Motor neuron (in vitro differentiated cells): ENCODE data around the gene RBM6. TPM values are rescaled to one million over a fixed set of nuclear protein-coding genes. Genes with fewer than 3 reads are reported as not detected.

Experiments used
- ATAC-seq, 8 experiments: fragments of 200-7000 bp; cut with Tn5 transposase; replicated peaks in 6 of 8; 2 replicates each; pipeline ENCODE4 v1.8.0; 2021; ENCODE audit warnings: mild to moderate bottlenecking in 8 of 8, moderate library complexity in 8 of 8
- H3K27ac ChIP-seq, 2 donors: fragments of 250-450 bp; sonication (Bioruptor Pico); 2 replicates each; pipeline ENCODE4 v1.9.0; 2021; ENCODE audit warnings: antibody characterized with exemption in 2 of 2, mild to moderate bottlenecking in 2 of 2, moderate library complexity in 1 of 2
- H3K4me1 ChIP-seq, 2 donors: fragments of 250-450 bp; sonication (Bioruptor Pico); replicated peaks in 1 of 2; 2 replicates each; pipeline ENCODE4 v1.6.1; 2021; ENCODE audit warnings: antibody characterized with exemption in 2 of 2, mild to moderate bottlenecking in 2 of 2, moderate library complexity in 1 of 2
- H3K4me3 ChIP-seq, 5 donors: fragments of 250-450 bp; sonication (Bioruptor Pico); 2 replicates each; pipeline ENCODE4 v1.9.0; 2021; ENCODE audit warnings: antibody characterized with exemption in 5 of 5, mild to moderate bottlenecking in 5 of 5, moderate library complexity in 4 of 5
- WGBS, 10 experiments: fragments of 450-650 bp; shearing (Covaris generic); methylation state at CpG; one replicate each; pipeline ENCODE4 v1.0.0; 2022; 5-methylcytosine and 5-hydroxymethylcytosine counted together
- in situ Hi-C, 9 experiments: fragments of 400-800 bp; cut with MboI; loops; one replicate each; pipeline ENCODE4 v1.15.0; 2021; ENCODE audit warnings: low sequenced_read_pairs in 9 of 9, low pct_unique_long_range_greater_than_20kb in 2 of 9; ENCODE audit not compliant: unreplicated experiment in 9 of 9
- total RNA-seq, 8 experiments: library from RNA; unstranded; fragments of 300-600 nt; gene quantifications; 2 replicates each; pipeline versions ENCODE4 v1.2.3 to v1.2.4, GENCODE V29; 2022

The RBM6 gene
- total RNA-seq, 8 experiments from 2014 or later: 52.4 to 193 (median 65.5) TPM

GRCh38 chr3:50120364-50121071 is 180.6 kb downstream of the RBM6 start:
- ATAC-seq: no peak
- H3K27ac ChIP-seq: no peak overlapping the region
- WGBS, 10 experiments: 77 to 100% (median 100%) methylated on average over 1 to 4 of the region's 10 CpGs; no CpG with 5 or more reads in 4 of the 10 experiments
- in situ Hi-C loops: loop anchor here in 1 of 9 experiments (5.0 kb wide), 1 partner anchor 67 kb away; no protein-coding TSS in a partner anchor
- H3K4me1 ChIP-seq: peaks cover 10 to 29% of the 10 kb centered on the region in 2 donors
- H3K4me3 ChIP-seq: no peak overlapping the region

- Histone ChIP-seq H3K27ac (no peak overlapping the region), H3K4me1 (peaks cover 18 to 37% of the 10 kb centered on the region in 2 donors), H3K4me3 (no peak overlapping the region)
- in situ Hi-C loops: loop anchor here in 1 of 9 experiments (5.0 kb wide), 1 partner anchor 66 kb away; no protein-coding TSS in a partner anchor
- 0 to 100% (median 60%) methylated on average over 1 to 3 of the region's 13 CpGs; no CpG with 5 or more reads in 3 of the 10 experiments for WGBS, 10 experiments
- peak; percentile 59 to 75 (median 69) for ATAC-seq
Measured at GRCh38 chr3:50121072-50122032, 181.4 kb downstream of the RBM6 start.

GRCh38 chr3:50122071-50122470 is 182.1 kb downstream of the RBM6 start:
- H3K27ac ChIP-seq: no peak overlapping the region
- ATAC-seq: peak in 2 of 8 experiments; percentile 12 to 15
- in situ Hi-C loops: loop anchor here in 1 of 9 experiments (5.0 kb wide), 1 partner anchor 65 kb away; no protein-coding TSS in a partner anchor
- 20 to 100% methylated on average over 1 to 2 of the region's 2 CpGs; no CpG with 5 or more reads in 8 of the 10 experiments for WGBS, 10 experiments
- peaks cover 25 to 45% of the 10 kb centered on the region in 2 donors for H3K4me1 ChIP-seq
- no peak overlapping the region for H3K4me3 ChIP-seq

- in situ Hi-C loops: loop anchor here in 1 of 9 experiments (5.0 kb wide), 1 partner anchor 64 kb away; no protein-coding TSS in a partner anchor
- 20 to 100% (median 90%) methylated on average over 1 to 5 of the region's 14 CpGs; no CpG with 5 or more reads in 5 of the 10 experiments for WGBS, 10 experiments
- Histone ChIP-seq H3K27ac (no peak overlapping the region), H3K4me1 (peaks cover 27 to 45% of the 10 kb centered on the region in 2 donors), H3K4me3 (no peak overlapping the region)
- peak in 4 of 8 experiments; percentile 3 to 14 (median 8) for ATAC-seq
Measured at GRCh38 chr3:50122661-50123391, 182.9 kb downstream of the RBM6 start.

- H3K27ac ChIP-seq: no peak overlapping the region
- ATAC-seq: peak in 1 of 8 experiments; percentile 1
- H3K4me3 ChIP-seq: no peak overlapping the region
- WGBS, 10 experiments: no CpG with 5 or more reads among the region's 4 CpGs
- peaks cover 27 to 45% of the 10 kb centered on the region in 2 donors for H3K4me1 ChIP-seq
- in situ Hi-C loops: loop anchor here in 1 of 9 experiments (5.0 kb wide), 1 partner anchor 64 kb away; no protein-coding TSS in a partner anchor
Measured at GRCh38 chr3:50123394-50124051, 183.6 kb downstream of the RBM6 start.

GRCh38 chr3:50124052-50124799 is 184.3 kb downstream of the RBM6 start:
- peak; percentile 2 to 36 (median 26) for ATAC-seq
- Histone ChIP-seq H3K4me3 (no peak overlapping the region), H3K27ac (no peak overlapping the region), H3K4me1 (peaks cover 27 to 45% of the 10 kb centered on the region in 2 donors)
- in situ Hi-C loops: loop anchor here in 1 of 9 experiments (5.0 kb wide), 1 partner anchor 63 kb away; no protein-coding TSS in a partner anchor
- WGBS, 10 experiments: 40% methylated on average over 1 of the region's 15 CpGs; no CpG with 5 or more reads in 9 of the 10 experiments

GRCh38 chr3:50124800-50125178 is 184.8 kb downstream of the RBM6 start:
- ATAC-seq: peak in 2 of 8 experiments; percentile 3 to 7
- H3K27ac ChIP-seq: no peak overlapping the region
- in situ Hi-C loops: loop anchor here in 1 of 9 experiments (5.0 kb wide), 1 partner anchor 63 kb away; no protein-coding TSS in a partner anchor
- H3K4me3 ChIP-seq: no peak overlapping the region
- peaks cover 27 to 45% of the 10 kb centered on the region in 2 donors for H3K4me1 ChIP-seq
- 40 to 84% (median 40%) methylated on average over 1 to 5 of the region's 12 CpGs; no CpG with 5 or more reads in 7 of the 10 experiments for WGBS, 10 experiments

- peak in 2 of 8 experiments; percentile 9 to 11 for ATAC-seq
- Histone ChIP-seq H3K4me3 (no peak overlapping the region), H3K4me1 (peaks cover 27 to 45% of the 10 kb centered on the region in 2 donors), H3K27ac (no peak overlapping the region)
- 90 to 100% (median 100%) methylated on average over 1 to 2 of the region's 9 CpGs; no CpG with 5 or more reads in 7 of the 10 experiments for WGBS, 10 experiments
- in situ Hi-C loops: no loop called here
Measured at GRCh38 chr3:50125541-50126286, 185.8 kb downstream of the RBM6 start.

GRCh38 chr3:50126287-50127211 is 186.6 kb downstream of the RBM6 start:
- no peak overlapping the region for H3K27ac ChIP-seq
- 47% methylated on average over 3 of the region's 16 CpGs; no CpG with 5 or more reads in 9 of the 10 experiments for WGBS, 10 experiments
- H3K4me3 ChIP-seq: no peak overlapping the region
- H3K4me1 ChIP-seq: peaks cover 27 to 45% of the 10 kb centered on the region in 2 donors
- in situ Hi-C loops: no loop called here
- ATAC-seq: peak; percentile 4 to 57 (median 37)
